Astrocyte of the cerebellum (primary cell): ENCODE data around the gene MYO9B.
A peak's percentile ranks its signal among the peaks of the same experiment; 100 is the strongest.

Experiments used
- DNase-seq: peaks from one replicate; pipeline ENCODE4 v3.0.0-alpha.2; 2011; ENCODE audit warnings: low read depth
- H3K4me3 ChIP-seq: 2 replicates; pipeline ENCODE4 v1.5.1; 2011; ENCODE audit warnings: mild to moderate bottlenecking, low read depth, low read length, moderate library complexity
- in situ Hi-C: cut with HindIII; loops from 2 replicates; pipeline ENCODE4 v1.10.0; 2017; ENCODE audit warnings: low sequenced_read_pairs
- TF ChIP-seq, protein P1 (sequence below): IDR thresholded peaks from 2 replicates; pipeline ENCODE4 v1.5.1; 2012; ENCODE audit warnings: low read length, low read depth, moderate library complexity, mild to moderate bottlenecking; ENCODE audit errors: missing control alignments

Gene MYO9B

DNA sequence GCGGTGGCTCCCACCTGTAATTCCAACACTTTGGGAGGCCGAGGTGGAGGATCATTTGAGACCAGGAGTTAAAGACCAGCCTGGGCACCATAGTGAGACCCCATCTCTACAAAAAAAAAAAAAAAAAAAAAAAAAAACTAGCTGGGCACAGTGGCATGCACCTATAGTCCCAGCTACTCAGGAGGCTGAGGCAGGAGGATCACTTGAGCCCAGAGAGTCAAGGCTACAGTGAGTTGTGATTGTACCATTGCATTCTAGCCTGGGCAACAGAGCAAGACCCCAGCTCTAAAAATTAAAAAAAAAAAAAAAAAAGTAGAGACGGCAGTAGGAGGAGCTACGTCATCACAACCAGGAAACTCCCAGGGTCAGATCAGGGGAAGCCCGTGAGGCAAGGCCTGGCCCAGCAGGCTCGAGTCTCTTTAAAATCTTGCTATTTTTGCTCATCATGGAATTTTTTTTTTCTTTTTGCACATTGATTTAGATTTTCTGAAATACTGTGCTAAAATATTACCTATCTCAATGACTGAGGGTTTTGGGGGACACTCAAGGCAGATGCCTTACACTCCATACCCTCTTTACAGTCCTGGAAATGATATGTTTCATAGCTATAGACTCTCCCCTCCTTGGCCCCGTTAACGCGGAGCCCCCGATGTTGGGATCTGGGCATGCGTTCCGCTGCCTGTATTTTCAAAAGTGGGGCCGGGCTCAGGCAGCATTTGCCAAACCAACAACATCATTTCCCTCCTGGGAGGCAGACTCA, 95.1 kb downstream of the MYO9B start:
- TF ChIP-seq, protein P1, sequence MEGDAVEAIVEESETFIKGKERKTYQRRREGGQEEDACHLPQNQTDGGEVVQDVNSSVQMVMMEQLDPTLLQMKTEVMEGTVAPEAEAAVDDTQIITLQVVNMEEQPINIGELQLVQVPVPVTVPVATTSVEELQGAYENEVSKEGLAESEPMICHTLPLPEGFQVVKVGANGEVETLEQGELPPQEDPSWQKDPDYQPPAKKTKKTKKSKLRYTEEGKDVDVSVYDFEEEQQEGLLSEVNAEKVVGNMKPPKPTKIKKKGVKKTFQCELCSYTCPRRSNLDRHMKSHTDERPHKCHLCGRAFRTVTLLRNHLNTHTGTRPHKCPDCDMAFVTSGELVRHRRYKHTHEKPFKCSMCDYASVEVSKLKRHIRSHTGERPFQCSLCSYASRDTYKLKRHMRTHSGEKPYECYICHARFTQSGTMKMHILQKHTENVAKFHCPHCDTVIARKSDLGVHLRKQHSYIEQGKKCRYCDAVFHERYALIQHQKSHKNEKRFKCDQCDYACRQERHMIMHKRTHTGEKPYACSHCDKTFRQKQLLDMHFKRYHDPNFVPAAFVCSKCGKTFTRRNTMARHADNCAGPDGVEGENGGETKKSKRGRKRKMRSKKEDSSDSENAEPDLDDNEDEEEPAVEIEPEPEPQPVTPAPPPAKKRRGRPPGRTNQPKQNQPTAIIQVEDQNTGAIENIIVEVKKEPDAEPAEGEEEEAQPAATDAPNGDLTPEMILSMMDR: no peak
- in situ Hi-C loops: loop anchor here (25.0 kb wide), 1 partner anchor 142 kb away; the partner anchor contains the start of genes ABHD8, DDA1 and MRPL34
- DNase-seq: no peak
- no peak overlapping the region for H3K4me3 ChIP-seq

DNA sequence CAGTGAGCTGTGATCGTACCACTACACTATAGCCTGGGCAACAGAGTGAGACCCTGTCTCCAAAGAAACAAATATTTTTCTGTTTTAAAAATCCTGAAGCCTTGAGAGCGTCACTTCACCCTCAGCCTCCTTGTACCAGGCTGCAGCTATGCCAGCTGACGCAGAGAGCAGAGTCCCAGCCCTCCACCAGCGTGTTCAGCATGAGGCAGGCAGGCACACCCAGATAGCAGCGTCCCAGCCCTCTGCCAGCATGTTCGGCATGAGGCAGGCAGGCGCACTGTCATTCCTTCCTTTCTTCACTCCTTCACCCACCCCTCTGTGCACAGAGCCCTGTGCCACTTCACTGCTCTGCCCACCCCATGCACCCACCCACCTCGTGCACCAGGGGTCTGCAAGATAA, 96.3 kb downstream of the MYO9B start:
- in situ Hi-C loops: loop anchor here (25.0 kb wide), 1 partner anchor 140 kb away; the partner anchor contains the start of genes ABHD8, DDA1 and MRPL34
- no peak overlapping the region for H3K4me3 ChIP-seq
- no peak for DNase-seq
- TF ChIP-seq, protein P1: no peak

DNA sequence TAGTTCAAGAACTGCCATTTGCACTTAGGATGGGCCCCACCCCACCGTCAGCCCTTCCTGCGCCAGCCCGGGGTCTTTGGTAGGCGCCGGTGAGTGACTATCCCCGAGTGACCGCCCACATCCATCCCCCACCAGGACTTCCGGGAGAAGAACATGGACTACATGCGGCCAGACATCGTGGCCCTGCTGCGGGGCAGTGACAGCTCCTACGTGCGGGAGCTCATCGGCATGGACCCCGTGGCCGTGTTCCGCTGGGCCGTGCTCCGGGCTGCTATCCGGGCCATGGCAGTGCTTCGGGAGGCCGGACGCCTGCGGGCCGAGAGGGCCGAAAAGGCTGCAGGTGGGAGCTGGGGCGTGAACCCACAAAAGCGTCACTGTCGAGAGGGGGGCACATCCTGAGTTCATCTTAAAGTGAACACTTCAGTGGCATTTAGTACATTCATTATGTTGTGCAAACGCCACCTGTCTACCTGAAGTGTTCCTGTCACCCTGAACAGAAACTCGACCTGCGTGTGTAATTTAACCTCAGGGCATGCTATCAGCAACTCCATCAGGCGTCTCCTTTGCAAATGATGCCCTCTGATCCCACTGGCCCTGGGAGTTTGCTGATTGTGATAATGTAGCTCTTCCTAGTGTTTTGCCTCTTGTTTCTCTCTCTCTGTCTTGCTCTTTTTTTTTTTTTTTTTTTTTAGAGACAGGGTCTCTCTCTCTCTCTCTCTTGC, 97.2 kb downstream of the MYO9B start:
- no peak overlapping the region for H3K4me3 ChIP-seq
- DNase-seq: no peak
- TF ChIP-seq, protein P1: no peak
- in situ Hi-C loops: loop anchor here (25.0 kb wide), 1 partner anchor 140 kb away; the partner anchor contains the start of genes ABHD8, DDA1 and MRPL34

DNA sequence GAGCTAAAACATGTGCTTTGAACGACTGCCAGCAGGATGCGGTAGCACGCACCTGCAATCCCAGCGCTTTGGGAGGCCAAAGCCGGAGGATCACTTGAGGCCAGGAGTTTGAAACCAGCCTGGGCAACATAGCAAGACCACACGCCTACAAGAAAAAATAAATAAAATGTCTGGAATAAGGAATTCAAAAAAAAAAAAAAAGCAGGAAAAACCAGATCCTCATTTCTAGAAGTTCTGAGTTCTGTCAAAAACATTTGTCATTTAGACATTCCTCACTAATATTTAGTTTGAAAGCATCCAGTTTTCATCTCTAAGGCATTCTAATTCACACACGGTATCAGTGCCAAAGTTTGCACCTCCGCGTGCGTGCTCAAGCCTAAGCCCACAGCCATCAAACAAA, 102.7 kb downstream of the MYO9B start:
- no peak overlapping the region for H3K4me3 ChIP-seq
- in situ Hi-C loops: no loop called here
- TF ChIP-seq, protein P1: no peak
- DNase-seq: no peak

DNA sequence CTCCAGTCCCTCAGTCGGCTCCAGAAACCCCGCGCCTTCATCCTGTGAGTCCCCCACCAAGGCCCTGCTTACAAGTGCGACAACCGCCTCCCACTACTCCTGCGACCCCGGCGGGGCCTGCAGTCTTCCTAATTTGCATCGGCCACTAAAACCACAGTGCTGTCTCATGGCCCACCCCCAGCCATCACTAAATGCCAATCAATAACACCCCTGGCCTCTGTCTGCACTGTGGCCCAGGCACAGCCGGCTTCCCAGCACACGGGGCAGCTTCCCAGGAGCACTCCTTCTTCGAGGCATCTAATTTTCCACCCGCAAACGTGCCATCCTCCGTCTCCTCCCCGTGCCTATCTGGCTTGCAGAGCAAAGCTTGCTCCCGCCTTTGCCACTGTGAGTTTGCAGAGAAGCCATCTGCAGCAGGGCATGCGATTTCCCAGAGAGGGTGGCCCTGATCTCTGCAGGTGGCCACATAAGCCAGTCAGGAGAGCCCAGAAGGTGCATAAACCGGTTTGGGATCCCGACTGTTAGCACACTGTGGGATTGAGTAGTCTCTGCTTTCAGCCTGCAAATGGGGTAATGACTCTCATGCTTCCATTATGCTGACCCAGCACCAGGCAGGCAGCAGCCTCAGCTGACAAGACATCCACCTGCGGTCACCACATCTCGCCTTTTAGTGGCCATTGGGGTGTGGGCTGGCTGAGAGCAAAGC, 105.6 kb downstream of the MYO9B start:
- TF ChIP-seq, protein P1: no peak
- in situ Hi-C loops: no loop called here
- no peak for DNase-seq

DNA sequence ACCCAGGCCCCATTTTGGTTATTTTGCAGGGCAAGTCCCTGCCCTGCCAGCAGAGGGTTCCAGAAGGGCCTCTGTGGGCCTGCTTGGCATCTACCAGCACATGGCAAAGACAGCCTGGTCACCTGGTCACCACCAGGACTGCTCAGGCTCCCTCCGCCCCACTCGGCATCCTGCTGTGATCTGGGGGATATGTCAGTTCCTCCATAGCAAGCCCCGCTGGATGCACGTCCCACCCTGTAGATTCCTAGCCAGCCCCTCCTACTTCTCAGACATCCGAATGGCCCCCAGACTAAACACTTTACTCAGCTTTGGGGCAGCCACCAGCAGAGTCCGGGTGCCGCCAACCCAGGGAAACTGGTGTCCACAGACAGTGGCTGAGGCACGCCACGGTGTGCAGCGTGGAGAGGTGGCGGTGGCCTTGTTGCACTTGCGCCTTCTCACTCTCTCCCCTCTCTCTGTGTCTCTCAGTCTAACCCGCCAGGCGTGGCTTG, 107.7 kb downstream of the MYO9B start:
- no peak for DNase-seq
- in situ Hi-C loops: no loop called here
- TF ChIP-seq, protein P1: peak; percentile 6
- no peak overlapping the region for H3K4me3 ChIP-seq

More for the DNA sequence above, 105.6 kb downstream of the MYO9B start:
- no peak overlapping the region for H3K4me3 ChIP-seq
